IMR-90 (cell line): ENCODE results near the gene SLC38A1. TPM values are rescaled to one million over a fixed set of nuclear protein-coding genes. Genes with fewer than 3 reads are reported as not detected.

Experiments
- ATAC-seq: fragments of 200-7000 bp; cut with Tn5 transposase; 2 replicates; pipeline ENCODE4 v1.9.1; 2020; ENCODE audit warnings: low read depth, mild to moderate bottlenecking, moderate library complexity
- BruUV-seq: library from RNA; stranded (reverse); fragments of 400-500 nt; replicated peaks from 2 replicates; lab custom pipeline; 2021; lab: Mats Ljungman, UMichigan
- CTCF ChIA-PET: fragments of 300-600 bp; formaldehyde crosslinking; extraction: SDS; loops from one replicate; lab custom pipeline; 2021; ENCODE audit warnings: antibody characterized with exemption; lab: Yijun Ruan, JAX
- POLR2A ChIA-PET: fragments of 300-600 bp; sonication (Branson Sonifier 250); formaldehyde crosslinking; loops from one replicate; lab custom pipeline; 2022; ENCODE audit warnings: antibody characterized with exemption; ENCODE audit not compliant: unreplicated experiment; lab: Charles Lee
- DNase-seq: peaks from one replicate; pipeline ENCODE4 v3.0.0; 2013
- H2AFZ ChIP-seq: replicated peaks from 2 replicates; pipeline ENCODE3; 2013; ENCODE audit warnings: low read length, mild to moderate bottlenecking; ENCODE audit not compliant: poor library complexity
- H2AK5ac ChIP-seq: 2 replicates; pipeline ENCODE4 v1.6.1; 2013; ENCODE audit warnings: low read depth, low read length, inconsistent platforms
- H2AK9ac ChIP-seq: replicated peaks from 2 replicates; pipeline ENCODE3; 2013; ENCODE audit warnings: mild to moderate bottlenecking, low read depth, low read length, moderate library complexity; ENCODE audit not compliant: poor library complexity
- H2BK120ac ChIP-seq: 2 replicates; pipeline ENCODE4 v1.6.1; 2013; ENCODE audit warnings: low read depth, low read length, inconsistent platforms
- H2BK15ac ChIP-seq: 3 replicates; pipeline ENCODE4 v1.6.1; 2013; ENCODE audit warnings: low read depth, low read length, inconsistent platforms
- H2BK20ac ChIP-seq: 2 replicates; pipeline ENCODE4 v1.6.1; 2013; ENCODE audit warnings: low read depth, mild to moderate bottlenecking, inconsistent platforms, low read length, moderate library complexity
- H2BK5ac ChIP-seq: 2 replicates; pipeline ENCODE4 v1.6.1; 2013; ENCODE audit warnings: mild to moderate bottlenecking, low read depth, low read length, inconsistent platforms; ENCODE audit not compliant: poor library complexity, severe bottlenecking
- H3K14ac ChIP-seq: replicated peaks from 2 replicates; pipeline ENCODE4 v1.6.1; 2013; ENCODE audit warnings: low read depth, low read length, inconsistent platforms
- H3K18ac ChIP-seq: 2 replicates; pipeline ENCODE4 v1.6.1; 2013; ENCODE audit warnings: low read depth, low read length, control low read depth
- H3K23ac ChIP-seq: 2 replicates; pipeline ENCODE4 v1.6.1; 2013; ENCODE audit warnings: low read depth, low read length, inconsistent platforms
- H3K27ac ChIP-seq: 2 replicates; pipeline ENCODE4 v1.5.1; 2013; ENCODE audit warnings: mild to moderate bottlenecking, control low read depth, low read length; ENCODE audit not compliant: insufficient read depth
- H3K27me3 ChIP-seq: 2 replicates; pipeline ENCODE4 v1.6.1; 2013; ENCODE audit warnings: low read length; ENCODE audit not compliant: control insufficient read depth, insufficient read depth
- H3K36me3 ChIP-seq: 2 replicates; pipeline ENCODE4 v1.6.1; 2013; ENCODE audit warnings: low read length, mixed read lengths; ENCODE audit not compliant: control insufficient read depth, insufficient read depth
- H3K4ac ChIP-seq: 2 replicates; pipeline ENCODE4 v1.6.1; 2013; ENCODE audit warnings: low read depth, low read length, inconsistent platforms
- H3K4me1 ChIP-seq: 2 replicates; pipeline ENCODE4 v1.6.1; 2013; ENCODE audit warnings: low read length, mixed read lengths; ENCODE audit not compliant: control insufficient read depth, insufficient read depth
- H3K4me2 ChIP-seq: 2 replicates; pipeline ENCODE4 v1.6.1; 2013; ENCODE audit warnings: low read depth, mild to moderate bottlenecking, control low read depth, low read length, moderate library complexity
- H3K4me3 ChIP-seq: 2 replicates; pipeline ENCODE4 v1.5.1; 2013; ENCODE audit warnings: low read depth, mild to moderate bottlenecking, control low read depth, low read length, moderate library complexity; ENCODE audit not compliant: insufficient read depth
- H3K56ac ChIP-seq: 2 replicates; pipeline ENCODE4 v1.6.1; 2013; ENCODE audit warnings: low read length, inconsistent platforms; ENCODE audit not compliant: insufficient read depth; ENCODE audit errors: extremely low read depth
- H3K79me1 ChIP-seq, 2 experiments: 2 replicates each; pipeline ENCODE4 v1.6.1; 2013; ENCODE audit warnings: low read length in 2 of 2, inconsistent platforms in 1 of 2, low read depth in 1 of 2
- H3K9ac ChIP-seq: 2 replicates; pipeline ENCODE4 v1.6.1; 2013; ENCODE audit warnings: low read depth, low read length, control low read depth
- H3K9me1 ChIP-seq: 2 replicates; pipeline ENCODE4 v1.6.1; 2013; ENCODE audit warnings: low read length, inconsistent platforms; ENCODE audit not compliant: insufficient read depth
- H3K9me3 ChIP-seq: 2 replicates; pipeline ENCODE4 v1.6.1; 2013; ENCODE audit warnings: low read length; ENCODE audit not compliant: control insufficient read depth, insufficient read depth
- H4K20me1 ChIP-seq: 2 replicates; pipeline ENCODE4 v1.6.1; 2013; ENCODE audit warnings: low read length, inconsistent platforms; ENCODE audit not compliant: insufficient read depth
- H4K5ac ChIP-seq: 2 replicates; pipeline ENCODE4 v1.6.1; 2013; ENCODE audit warnings: mild to moderate bottlenecking, low read depth, low read length, control low read depth
- H4K8ac ChIP-seq, 2 experiments: 2 replicates each; pipeline ENCODE4 v1.6.1; 2013; ENCODE audit warnings: low read depth in 2 of 2, low read length in 2 of 2, control low read depth in 1 of 2, inconsistent platforms in 1 of 2
- H4K91ac ChIP-seq: 2 replicates; pipeline ENCODE4 v1.6.1; 2013; ENCODE audit warnings: low read depth, low read length, inconsistent platforms; ENCODE audit not compliant: insufficient read depth
- BHLHE40 ChIP-seq: fragments of 150-350 bp; IDR thresholded peaks from 2 replicates; pipeline ENCODE4 v1.6.1; 2016; ENCODE audit warnings: mild to moderate bottlenecking, low read depth, low read length
- CEBPB ChIP-seq: IDR thresholded peaks from 2 replicates; pipeline ENCODE4 v1.6.1; 2012; ENCODE audit warnings: low read depth, low read length, improper control_type of control experiment
- FOS ChIP-seq: fragments of 150-350 bp; IDR thresholded peaks from 2 replicates; pipeline ENCODE4 v1.6.1; 2016; ENCODE audit warnings: low read depth, low read length
- POLR2A ChIP-seq: IDR thresholded peaks from 2 replicates; pipeline ENCODE4 v1.6.1; 2012; ENCODE audit warnings: mild to moderate bottlenecking, low read depth, low read length
- WGBS, 2 experiments: methylation state at CpG; one replicate each; pipeline versions ENCODE4 v1.1.5 to v1.1.7; 2013; ENCODE audit warnings: missing lambda C conversion rate in 2 of 2; ENCODE audit not compliant: insufficient read length in 1 of 2; ENCODE audit errors: extremely low coverage in 2 of 2; 5-methylcytosine and 5-hydroxymethylcytosine counted together
- dilution Hi-C: fragments of 300-500 bp; cut with HindIII; formaldehyde crosslinking; loops from one replicate; pipeline ENCODE4 v1.14.3; 2018; ENCODE audit warnings: low sequenced_read_pairs; ENCODE audit not compliant: unreplicated experiment
- in situ Hi-C: fragments of 300-500 bp; cut with MboI; formaldehyde crosslinking; loops from 3 replicates; pipeline ENCODE4 v1.14.3; 2019; ENCODE audit warnings: low sequenced_read_pairs, inconsistent platforms, mixed read lengths
- intact Hi-C: fragments of 100-400 bp; cut with micrococcal nuclease; formaldehyde crosslinking; loops from 2 replicates; pipeline ENCODE4 v1.10.0; 2022
- polyA plus RNA-seq, 3 experiments: library from polyadenylated mRNA; depleted of rRNA; stranded (reverse); fragments of >200 nt; gene quantifications; 2 replicates each; pipeline ENCODE4 v1.2.3, GENCODE V29; 2012; ENCODE audit warnings: low replicate concordance in 1 of 3
- total RNA-seq: library from RNA; depleted of rRNA; stranded (reverse); fragments of >200 nt; gene quantifications from 2 replicates; pipeline ENCODE4 v1.2.3, GENCODE V29; 2012

The SLC38A1 gene
- total and polyA plus RNA-seq, 2 of the 4 experiments (the other 2 are of a cell fraction): 22.8 to 61.5 TPM

- dilution Hi-C loops (no loop called here), intact Hi-C loops (loop anchor here (5.0 kb wide), 1 partner anchor 42 kb away; no protein-coding TSS in a partner anchor), in situ Hi-C loops (loop anchor here (5.0 kb wide), 1 partner anchor 47 kb away; the partner anchor contains the start of gene SLC38A1)
- no peak overlapping the region; the same call in 1 of the 2 replicates for H2AK5ac ChIP-seq
- TF ChIP-seq FOS (peak; percentile 86), CEBPB (peak; percentile 72), POLR2A (no peak), BHLHE40 (peak; percentile 76; the same call in 1 of the 2 replicates)
- H3K27ac ChIP-seq: no peak overlapping the region; the same call in 1 of the 2 replicates
- no peak overlapping the region for H2AFZ ChIP-seq
- WGBS, 2 experiments: 44% methylated on average over 3 of the region's 10 CpGs; no CpG with 5 or more reads in 1 of the 2 experiments
- H3K36me3 ChIP-seq: peaks cover 20% of the 10 kb centered on the region
- H3K4me1 ChIP-seq: peaks cover 10% of the 10 kb centered on the region
- no peak overlapping the region for H3K56ac ChIP-seq
- peak overlapping the region; percentile 13 for H2AK9ac ChIP-seq
- H3K9ac ChIP-seq: no peak overlapping the region
- no peak overlapping the region; the same call in 2 of the 3 replicates for H2BK15ac ChIP-seq
- H2BK120ac ChIP-seq: peak overlapping the region; percentile 59; the same call in 1 of the 2 replicates
- ChIA-PET POLR2A (interaction anchor here (0.5 kb wide), 1 partner anchor 55 kb away, joined by 10 read pairs; no protein-coding TSS in a partner anchor), CTCF (interaction anchor here (1.6 kb wide), 1 partner anchor 14 kb away, joined by 3 read pairs; no protein-coding TSS in a partner anchor)
- H3K14ac ChIP-seq: peak overlapping the region; percentile 48
- no peak overlapping the region for H3K4me3 ChIP-seq
- H3K79me1 ChIP-seq: peaks cover 28 to 80% of the 10 kb centered on the region in 2 experiments
- H4K20me1 ChIP-seq: peaks cover 26% of the 10 kb centered on the region
- H4K91ac ChIP-seq: 0 out of 2 replicates have a peak overlapping the region, but pooled peaks have one; percentile 20
- H4K8ac ChIP-seq: peak overlapping the region in 1 of 2 experiments; percentile 62; a peak in 1 of 4 replicates
- H3K4me2 ChIP-seq: peak overlapping the region; percentile 49; the same call in 1 of the 2 replicates
- H3K27me3 ChIP-seq: no peaks in the 10 kb centered on the region
- peak overlapping the region; percentile 33; the same call in 1 of the 2 replicates for H3K18ac ChIP-seq
- H3K9me3 ChIP-seq: no peaks in the 10 kb centered on the region
- peak overlapping the region; percentile 53 for H2BK5ac ChIP-seq
- peak overlapping the region; percentile 7; the same call in 1 of the 2 replicates for H4K5ac ChIP-seq
- peaks cover 31% of the 10 kb centered on the region for H3K9me1 ChIP-seq
- peak; percentile 86 for DNase-seq
- peak; percentile 62 for ATAC-seq
- H2BK20ac ChIP-seq: peak overlapping the region; percentile 42; the same call in 1 of the 2 replicates
- peak overlapping the region; percentile 40; the same call in 1 of the 2 replicates for H3K4ac ChIP-seq
- no TSS peak for BruUV-seq
- H3K23ac ChIP-seq: peak overlapping the region; percentile 66; the same call in 1 of the 2 replicates
These were observed 48.8 kb downstream of the SLC38A1 start for GRCh38 chr12:46219877-46220655.
